ENCODE measurements around the gene GCSAML.
"Not testable (repeated sequence)": the region's sequence is repeated elsewhere in the genome, so short reads cannot be mapped to it uniquely, and the experiment has no call there.

GCSAML gene

DNA sequence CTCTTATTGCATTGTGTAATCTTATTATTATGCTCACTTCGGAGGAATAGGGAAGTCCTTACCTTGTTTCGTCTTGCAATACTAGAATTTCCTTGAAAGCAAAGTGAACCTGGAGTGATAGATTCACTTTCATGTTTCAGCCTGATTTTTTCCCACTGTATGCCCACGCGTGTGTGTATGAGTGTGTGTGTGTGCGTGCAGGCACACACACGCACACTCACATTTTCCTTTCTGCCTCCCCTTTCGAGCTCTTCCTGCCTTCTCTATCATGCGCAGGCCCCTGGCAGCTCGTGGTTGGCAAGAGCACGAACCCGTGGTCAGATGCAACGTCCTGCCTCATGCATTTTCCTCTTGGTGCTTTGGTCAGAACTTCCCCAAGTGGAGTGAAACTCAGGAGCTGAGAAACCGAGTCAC, at the start of gene GCSAML:
TSS of gene GCSAML (plus strand) at position 366 of the 414 bp plus-strand sequence. CDS start 58 bp downstream, outside the sequence.
- no peak for DNase-seq (ENCODE audit: low read depth)

DNA sequence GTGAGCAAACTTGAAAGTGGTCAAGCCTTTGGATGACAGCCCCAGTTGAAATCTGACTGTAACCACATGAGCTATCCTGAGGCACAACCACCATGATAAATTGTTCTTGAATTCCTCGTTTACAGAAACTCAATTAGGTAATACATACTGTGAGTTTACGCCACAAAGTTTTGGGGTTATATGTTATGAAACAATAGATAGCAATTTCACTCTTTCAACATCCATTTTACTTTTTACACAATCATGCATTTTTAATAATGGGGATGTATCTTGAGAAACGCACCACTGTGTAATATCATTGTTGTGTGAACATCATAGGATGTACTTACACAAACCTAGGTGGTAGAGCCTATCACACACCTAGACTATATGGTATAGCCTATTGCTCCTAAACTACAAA, 48.1 kb upstream of the GCSAML start:
- DNase-seq (ENCODE audit: low read depth): no peak

DNA sequence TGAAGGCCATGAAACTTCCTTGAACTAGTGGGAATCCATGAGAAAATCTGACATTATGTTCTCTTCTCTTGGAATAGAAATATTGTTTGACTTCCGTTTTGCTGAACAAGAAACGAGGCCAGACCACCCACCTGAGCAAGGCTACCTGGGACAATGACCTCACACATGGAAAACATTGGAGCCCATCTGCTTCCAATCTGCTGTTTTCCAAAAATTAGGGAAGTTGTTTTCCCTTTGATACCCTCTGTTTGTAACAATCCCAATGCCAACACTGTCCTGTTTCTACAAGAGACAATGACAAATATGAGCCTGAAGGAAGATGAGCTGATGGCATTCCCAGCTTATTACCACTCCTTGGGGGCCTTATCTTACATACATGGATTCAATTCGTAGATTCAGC, 42.1 kb upstream of the GCSAML start:
- no peak for DNase-seq (ENCODE audit: low read depth)

DNA sequence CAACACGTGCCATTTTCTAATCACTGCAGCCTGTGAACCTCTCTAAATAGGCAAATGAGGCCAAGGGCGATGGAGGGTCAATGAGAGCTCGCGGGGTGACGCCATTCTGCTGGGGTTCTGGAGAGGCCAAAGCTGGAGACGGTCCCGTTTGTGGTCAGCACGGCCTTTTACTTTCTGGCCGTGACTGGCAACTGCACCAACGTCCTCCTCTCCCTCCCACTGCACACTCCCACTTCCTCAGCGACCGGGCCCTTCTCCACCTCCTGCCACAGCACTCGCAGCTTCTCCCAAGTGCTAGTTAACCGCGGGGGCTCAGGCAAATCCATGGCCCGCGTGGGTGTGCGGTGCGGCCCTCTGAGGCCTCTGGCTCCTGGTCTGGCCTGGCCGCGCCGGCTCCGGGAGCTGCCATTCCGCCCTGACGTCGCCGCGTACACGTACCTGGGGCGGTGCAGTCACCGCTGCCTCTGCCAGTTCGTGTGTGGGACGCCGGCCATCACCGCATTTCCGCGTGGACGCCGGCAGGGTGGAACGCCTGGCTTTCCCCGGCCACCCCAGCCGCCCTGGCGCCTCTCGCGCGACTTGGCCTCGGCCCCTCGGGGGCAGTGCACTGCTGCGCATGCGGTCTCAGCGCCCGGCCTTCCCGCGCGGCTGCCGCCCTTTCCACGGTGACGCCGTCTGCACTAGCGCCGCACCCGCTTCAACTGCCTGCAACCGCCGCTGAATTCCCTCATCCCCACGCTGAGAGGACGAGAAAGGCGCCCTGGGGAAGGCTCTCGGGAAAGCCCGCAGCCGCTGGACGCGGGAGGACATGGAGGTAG, 30.9 kb upstream of the GCSAML start:
- no peak for DNase-seq (ENCODE audit: low read depth)

DNA sequence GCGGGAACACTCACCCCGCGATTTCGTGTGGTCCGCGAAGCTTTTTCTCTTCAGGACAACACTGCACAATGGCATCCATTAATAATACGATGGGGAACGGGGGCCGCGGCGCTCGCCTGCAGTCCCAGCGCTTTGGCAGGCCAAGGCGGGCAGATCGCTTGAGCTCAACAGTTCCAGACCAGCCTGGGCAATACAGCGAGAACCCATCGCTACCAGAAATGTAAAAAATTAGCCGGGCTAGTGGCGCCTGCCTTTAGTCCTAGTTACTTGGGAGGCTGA, 30.4 kb upstream of the GCSAML start:
- DNase-seq (ENCODE audit: low read depth): no peak

DNA sequence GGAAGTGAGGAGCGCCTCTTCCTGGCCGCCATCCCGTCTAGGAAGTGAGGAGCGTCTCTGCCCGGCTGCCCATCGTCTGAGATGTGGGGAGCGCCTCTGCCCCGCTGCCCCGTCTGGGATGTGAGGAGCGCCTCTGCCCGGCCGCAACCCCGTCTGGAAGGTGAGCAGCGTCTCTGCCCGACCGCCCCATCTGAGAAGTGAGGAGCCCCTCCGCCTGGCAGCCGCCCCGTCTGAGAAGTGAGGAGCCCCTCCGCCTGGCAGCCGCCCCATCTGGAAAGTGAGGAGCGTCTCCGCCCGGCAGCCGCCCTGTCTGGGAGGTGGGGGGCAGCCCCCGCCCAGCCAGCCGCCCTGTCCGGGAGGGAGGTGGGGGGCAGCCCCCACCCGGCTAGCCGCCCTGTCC, 27.0 kb upstream of the GCSAML start:
- DNase-seq (ENCODE audit: low read depth): not testable (repeated sequence)

DNA sequence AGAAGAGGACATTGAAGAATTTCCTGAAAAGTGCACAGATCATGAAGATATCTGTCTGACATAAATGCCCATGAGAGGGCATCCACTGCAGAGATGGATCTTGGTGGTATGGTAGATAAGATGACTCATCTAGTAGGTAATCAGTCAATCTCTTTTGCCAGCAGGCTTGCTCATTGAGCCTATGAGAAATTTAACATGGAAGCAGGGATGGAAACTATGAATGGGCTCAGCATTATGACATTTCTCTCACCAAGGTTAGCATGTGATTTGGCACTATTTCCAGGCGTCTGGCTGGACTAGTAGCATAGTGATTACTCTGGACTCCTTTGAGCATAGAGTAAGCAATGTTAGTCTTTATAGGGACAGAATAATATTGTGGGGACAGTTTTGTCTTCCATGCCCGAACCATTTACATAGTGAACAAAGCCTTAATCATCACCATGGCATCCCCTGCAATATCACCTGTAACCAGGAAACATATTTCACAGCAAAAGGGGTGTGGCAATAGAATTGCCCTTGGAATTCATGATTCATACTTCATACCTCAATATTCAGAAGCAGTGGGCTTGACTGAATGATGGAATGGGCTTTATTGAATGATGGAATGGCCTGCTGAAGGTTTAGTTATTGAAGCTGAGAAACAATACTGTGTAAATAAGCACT, 20.0 kb upstream of the GCSAML start:
- DNase-seq (ENCODE audit: low read depth): no peak

DNA sequence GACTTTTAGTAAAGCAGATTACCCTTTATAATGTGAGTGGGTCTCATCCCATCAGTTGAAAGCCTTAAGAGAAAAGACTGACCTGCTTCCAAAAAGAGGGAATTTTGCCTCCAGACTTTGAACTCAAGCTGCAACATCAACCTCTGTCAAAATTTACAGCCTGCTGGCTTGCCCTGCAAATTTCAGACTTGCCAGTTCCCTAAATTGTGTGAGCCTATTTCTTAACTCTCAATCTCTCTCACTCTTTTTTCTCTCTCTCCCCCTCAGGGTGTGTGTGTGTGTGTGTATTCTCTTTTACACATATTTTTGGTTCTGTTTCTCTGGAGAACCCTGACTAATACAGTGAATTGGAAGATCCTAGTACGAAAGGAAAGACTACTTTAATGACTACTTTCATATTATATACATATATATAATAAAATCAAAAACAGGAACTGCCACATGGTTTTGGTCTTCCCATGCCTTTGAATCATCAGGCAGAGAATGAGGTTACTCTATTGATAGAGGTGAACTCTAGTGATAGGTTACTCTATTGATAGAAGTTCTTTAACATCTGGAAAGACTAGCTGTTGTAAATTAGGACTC, 19.1 kb upstream of the GCSAML start:
- no peak for DNase-seq (ENCODE audit: low read depth)

DNA sequence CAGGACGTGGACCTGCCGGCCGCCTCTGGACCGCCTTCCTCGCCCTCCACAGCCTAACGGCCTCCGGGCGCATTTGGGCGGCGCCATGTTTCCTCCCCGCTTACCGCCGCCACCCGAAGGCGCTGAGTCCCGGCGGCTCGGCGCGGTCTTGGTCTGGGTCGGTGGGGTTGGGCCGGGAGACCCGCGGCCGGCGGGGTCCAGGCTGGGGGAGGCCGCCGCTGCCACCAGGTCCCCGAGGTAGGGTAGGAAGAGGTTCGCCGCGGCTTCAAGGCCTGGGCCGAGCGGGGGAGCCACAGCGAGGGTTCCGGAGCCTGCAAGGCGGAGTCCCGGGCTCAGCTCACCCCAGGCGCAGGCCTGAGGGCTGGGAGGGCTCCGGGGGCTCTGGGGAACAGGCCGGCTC, 18.1 kb upstream of the GCSAML start:
- DNase-seq (ENCODE audit: low read depth): no peak

DNA sequence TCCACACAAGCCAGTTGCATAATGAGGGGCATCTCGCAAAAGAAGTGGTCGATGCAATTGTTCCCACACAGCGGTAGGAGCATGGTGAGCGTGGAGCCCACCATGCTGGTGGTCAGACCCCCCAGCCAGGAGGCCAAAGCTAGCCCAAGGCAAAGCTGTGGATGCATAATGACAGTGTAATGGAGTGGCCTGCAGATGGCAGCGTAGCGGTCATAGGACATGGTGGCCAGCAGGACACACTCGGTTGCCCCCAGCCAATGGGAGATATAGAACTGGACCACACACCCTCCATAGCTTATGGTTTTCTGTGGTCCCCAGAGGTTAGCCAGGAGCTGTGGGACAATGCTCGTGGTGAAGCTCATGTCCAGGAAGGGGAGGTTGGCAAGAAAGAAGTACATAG, 17.0 kb upstream of the GCSAML start:
- DNase-seq (ENCODE audit: low read depth): no peak

DNA sequence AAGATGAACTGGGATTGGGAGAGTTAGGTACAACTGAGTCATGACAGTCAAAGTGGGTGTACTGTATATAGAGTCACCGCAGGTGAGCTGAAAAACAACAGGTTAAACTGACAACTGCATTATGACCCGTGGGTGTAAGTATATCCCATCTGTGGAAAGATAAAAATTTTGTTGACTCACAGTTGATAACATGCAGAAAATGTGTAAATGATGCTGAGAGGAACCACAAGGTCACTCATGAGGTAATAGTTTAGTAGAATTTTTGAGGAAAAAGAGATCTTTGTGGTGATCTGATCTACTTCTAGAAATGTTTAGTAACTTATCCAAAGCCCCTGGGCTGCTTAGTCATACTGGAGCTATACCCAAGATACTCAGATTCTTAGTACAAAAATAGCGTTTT, 13.5 kb upstream of the GCSAML start:
- DNase-seq (ENCODE audit: low read depth): no peak

DNA sequence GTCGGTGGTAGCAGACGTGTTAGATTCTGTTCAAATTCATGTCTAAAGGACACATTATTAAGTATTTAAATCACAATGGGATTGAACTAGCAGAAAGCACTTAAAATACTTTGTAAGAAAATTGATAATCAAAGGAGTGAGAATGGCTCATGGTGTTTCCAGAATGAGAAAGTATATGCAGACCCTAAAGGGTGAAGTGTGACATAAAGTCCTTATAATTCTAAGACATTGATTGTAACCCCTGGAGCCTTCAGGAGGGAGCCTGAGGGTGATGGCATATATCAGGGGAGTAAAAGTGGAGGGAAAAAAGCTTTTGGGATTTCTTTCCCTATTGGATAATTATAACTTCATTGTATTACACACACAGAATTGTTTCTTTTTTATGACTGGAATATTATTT, 12.6 kb upstream of the GCSAML start, which contains the start of gene OR2C3:
TSS of gene OR2C3 (minus strand) at position 101 of the 400 bp plus-strand sequence. CDS start 3,929 bp downstream, outside the sequence.
- DNase-seq (ENCODE audit: low read depth): no peak

DNA sequence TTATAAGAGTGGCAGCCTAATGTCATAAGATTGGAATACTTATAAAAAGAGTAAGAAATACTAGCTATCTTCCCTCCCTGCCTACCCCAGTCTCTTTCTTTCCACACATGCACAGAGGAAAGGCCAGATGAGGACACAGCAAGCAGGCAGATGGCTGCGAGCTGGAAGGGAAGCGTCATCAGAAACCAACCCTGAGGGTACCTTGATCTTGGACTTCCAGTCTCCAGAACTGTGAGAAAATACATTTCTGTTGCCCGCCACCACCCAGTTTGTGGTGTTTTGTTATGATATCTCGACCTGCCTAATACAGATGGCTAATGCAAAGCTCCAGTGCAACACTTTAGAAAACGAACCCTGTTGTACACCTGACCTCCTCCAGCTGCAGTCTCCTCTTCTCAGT, 10.4 kb upstream of the GCSAML start:
- DNase-seq (ENCODE audit: low read depth): no peak

DNA sequence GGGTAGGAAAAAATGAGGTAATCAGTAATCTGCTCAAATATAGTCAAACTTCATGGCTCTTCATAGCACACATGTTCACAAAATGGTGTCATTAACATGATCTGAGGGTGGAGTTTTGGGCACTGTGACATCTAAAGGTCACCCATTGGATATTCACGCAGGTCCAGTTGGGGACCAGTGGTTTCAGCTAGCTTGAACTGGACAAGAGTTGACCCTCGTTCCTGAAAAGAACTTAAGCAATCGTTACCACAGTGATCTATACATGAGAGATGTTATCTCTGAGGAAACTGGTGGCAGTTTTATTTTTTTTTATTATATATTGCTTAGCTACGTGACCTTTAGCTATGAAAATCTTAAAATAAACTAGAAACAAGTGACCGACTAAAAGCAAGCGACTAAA, 9.7 kb upstream of the GCSAML start:
- no peak for DNase-seq (ENCODE audit: low read depth)

DNA sequence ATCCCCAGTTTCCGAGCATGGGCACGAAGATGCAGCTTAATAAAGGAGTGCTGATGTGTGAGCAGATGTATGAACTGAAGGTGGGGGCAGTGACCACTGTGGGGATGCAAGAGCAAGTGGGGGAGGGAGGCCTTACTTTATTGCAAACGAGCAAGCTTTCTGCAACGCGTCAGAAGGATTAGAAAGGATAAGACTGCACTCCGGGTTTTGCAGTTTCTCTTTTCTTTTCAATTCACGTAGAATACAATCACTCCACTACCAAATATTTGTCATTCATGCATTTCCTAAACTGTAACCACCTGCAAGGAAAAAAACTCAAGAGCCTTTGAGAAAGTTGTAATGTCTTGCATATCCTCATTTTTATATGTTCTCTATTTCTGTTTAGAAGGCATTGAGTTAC, 8.4 kb upstream of the GCSAML start:
- DNase-seq (ENCODE audit: low read depth): no peak

DNA sequence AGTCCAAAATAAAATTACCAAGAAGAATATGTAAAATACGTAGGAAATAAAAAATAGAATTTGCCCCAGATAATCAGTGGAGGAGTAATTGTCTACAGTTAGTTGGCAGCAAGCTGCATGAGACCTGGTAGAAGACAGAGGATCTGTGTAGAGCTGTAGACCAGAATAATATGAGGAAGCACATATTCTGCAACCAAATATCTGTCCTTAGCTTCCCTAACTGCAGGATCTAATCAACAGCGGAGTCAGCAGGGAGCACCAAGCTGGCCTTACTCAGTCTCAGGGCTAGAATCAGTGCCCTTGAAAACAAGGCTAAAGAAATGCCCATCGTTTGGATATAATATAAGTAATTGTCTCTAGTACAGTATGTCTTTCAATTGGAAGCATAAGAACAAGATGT, 6.1 kb upstream of the GCSAML start:
- no peak for DNase-seq (ENCODE audit: low read depth)

DNA sequence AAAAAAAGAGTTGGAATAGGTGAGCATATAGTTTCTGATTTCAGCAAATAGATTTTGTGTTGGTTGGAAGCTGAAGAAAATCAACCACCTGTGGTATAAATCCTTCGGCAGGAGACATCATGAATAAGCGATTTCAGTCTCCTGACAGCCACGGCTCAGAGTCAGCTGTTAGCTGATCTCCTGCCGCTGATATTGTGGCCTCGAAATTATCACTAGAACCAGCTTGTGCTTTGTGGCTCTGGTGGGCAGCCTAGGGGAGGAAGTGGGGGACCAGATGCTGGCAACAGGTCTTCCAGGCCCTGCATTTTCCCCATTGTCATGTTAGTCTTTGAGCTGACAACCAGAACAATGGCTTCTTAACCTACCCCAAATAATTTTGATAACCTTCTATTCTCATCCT, 842 bp upstream of the GCSAML start:
- no peak for DNase-seq (ENCODE audit: low read depth)

DNA sequence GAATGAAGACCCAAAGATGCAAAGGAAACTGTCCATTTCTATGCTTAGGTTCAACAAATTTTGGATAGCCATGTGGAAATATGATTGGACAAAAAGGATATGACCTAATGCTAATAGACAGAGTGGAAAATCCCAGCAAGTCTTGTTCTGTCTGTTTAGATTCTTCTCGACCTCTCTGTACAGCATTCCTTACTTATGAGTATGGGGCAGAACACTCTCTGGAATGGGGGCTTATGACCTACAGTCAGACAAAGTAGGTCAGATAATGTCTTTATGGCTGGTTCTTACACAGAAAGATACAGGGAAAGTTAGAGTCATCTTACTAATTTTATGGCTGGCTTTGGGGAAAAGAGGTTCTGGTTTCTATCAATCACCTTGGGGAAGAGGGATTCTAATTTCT, 2.8 kb downstream of the GCSAML start:
- DNase-seq (ENCODE audit: low read depth): no peak

DNA sequence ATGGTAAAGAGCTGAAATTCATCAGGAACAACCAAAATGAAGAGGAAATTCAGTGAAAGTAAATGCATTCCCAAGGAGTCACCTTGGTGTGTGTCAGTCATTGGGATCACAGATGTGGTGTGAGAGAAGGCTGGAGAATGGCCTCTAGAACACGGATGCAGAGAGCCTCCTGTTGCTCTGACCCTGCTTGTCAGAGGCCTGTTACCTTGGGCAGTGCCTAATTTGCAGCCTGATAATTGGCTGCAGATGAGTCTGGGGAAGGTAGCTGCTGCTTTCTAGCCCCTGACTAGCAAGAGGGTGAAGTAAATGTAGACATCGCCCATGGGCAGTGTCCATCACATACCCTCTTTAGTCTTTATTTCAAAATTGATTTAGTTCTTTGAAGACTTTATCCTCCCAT, 3.3 kb downstream of the GCSAML start:
- DNase-seq (ENCODE audit: low read depth): no peak

DNA sequence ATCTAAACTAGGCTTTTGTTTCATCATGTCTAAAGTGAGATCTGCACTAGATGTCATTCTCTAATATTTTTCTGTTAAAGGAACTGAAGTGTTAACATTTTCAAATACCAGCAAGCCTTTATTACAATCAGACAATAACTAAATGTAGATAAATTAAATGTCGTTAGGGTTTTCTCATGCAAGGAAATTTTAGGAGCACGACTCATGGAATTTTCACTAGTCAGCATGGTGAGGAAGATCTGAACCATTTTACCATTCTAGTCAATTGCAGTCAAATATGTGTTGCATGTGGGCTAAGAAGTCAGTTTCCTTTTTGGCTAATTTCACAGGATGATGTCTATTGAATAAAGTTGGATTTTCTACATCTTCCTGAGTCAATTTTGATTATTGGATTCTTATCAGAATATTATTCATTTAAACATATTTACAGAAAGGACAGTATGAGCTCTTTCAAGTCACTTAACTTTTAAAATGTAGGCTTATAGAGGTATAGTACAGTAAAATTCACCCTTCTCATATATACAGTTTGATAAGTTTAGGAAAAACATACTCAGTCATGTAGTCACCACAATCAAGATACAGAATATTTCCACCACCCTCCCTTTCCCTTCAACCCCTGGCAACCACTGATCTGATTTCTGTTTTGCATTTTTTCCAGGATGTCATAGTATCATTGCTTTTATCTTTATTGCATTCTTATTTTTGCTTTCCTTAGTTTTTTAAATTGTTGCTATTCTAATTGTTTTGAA, 9.2 kb downstream of the GCSAML start:
- DNase-seq (ENCODE audit: low read depth): no peak

DNA sequence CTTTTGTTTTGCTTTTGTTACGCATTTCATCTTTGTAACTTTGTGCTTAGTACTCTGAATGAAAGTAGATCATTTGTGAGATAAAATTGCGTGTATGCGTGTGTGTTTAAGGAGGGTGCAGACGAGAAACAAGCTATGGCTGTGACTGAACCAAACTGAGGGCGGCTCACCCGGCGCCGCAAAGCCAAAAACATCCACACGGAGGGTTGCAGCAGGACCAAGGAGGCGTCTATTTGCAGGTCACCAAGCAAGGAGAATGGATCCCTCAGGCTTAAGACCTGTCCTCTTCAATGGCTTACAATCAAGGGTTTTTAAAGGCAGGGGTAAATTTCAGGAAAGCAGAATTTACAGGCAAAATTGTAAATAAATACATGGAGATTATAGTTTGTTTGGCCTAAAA, 12.8 kb downstream of the GCSAML start:
- DNase-seq (ENCODE audit: low read depth): no peak

DNA sequence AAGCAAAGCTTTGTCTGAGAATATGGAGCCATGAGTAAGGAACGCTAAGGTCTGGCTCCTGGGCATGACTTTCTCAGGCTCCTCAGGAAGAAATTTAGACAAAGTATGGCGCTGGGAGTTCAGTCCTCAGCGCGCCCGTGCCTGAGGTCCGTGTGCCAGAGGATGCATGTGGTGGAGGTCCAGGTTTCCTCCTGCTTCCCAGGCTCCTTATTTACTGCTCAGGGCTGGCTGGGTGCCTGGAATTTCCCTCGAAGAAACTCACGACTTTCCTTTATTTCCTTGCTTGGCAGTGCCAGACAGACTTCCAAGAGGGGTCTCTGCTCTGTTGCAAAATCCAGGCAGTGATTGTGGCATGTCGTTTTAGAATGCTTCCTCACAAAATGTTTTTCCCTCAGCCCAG, 13.3 kb downstream of the GCSAML start:
- DNase-seq (ENCODE audit: low read depth): no peak

DNA sequence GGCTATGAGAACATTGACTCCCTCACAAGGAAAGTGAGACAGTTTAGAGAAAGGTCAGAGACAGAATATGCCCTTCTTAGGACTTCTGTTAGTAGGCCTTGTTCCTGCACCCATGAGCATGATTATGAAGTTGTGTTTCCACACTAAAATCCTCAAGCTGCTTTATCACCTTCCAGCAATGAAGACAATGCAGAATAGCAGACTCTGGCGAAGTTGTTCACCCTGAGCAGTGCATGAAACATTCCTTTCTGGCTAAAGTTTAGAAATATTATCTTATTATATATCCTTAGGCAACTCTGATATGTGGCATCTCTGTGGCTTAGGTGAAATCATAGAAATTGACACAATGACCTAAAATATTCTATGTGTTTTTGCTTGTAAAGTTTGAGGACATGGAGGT, 25.3 kb downstream of the GCSAML start:
- no peak for DNase-seq (ENCODE audit: low read depth)
